Activated CD4-positive, CD25-positive, alpha-beta regulatory T cell treated with anti-CD3 and anti-CD28 coated beads, Interleukin-2, amount 50 U/mL, for 72 hours (primary cell): ENCODE data around the gene CLDN19.

Experiments
- DNase-seq: peaks from one replicate; pipeline ENCODE4 v3.0.0; 2021

CLDN19 gene

DNA sequence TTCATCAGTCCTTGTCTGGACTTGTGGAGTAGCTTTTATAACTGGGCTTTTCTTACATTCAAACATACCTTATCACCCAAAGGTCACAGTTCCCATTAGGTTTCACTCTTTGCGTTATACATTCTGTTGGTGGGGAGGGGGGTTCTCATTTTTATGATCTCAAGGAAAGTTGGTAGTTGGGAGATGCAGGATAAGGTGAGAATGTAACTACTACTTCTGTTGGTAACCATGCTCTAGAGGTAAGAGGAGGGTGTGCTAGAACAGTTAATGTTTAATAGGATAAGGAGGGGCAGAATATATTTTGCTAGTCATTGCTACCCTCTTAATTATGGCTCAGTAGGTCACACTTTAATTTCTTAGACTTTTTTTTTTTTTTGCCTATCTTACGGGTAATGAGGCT is 47.1 kb downstream of the CLDN19 start:
- no peak for DNase-seq

DNA sequence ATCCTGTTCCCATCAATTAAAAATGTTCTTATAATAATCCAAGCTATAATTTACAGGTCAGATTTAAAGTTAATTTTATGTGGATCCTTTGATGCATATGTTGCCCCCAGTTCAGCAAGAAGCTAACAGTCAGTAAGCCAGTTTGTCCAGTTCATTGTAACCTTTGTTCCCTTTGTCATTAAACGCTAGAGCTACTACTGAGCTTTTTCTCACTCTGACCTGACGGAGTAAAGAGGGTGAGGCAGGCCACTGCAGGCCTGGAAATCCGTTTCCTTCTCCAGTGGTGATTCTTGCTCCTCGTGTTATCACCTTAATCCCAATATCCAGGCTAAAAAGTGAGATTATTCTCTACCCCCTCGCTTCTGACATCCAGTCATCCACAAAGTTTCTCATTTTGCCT is 47.6 kb downstream of the CLDN19 start:
- no peak for DNase-seq

DNA sequence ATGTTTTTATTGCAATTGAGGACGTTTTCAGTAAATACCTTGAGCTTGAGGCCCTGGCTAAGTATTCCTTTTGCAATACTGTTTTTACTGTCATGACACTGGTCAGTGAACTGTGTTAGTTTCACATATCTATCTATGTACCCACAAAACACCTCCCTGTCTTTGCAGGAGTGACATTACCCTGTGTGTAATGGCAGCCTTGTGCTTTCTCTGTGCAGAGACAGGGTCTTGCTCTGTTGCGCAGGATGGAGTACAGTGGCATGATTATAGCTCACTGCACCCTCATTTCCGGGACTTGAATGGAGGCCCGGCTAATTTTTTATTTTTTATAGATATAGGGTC is 48.9 kb downstream of the CLDN19 start:
- DNase-seq, result no peak

DNA sequence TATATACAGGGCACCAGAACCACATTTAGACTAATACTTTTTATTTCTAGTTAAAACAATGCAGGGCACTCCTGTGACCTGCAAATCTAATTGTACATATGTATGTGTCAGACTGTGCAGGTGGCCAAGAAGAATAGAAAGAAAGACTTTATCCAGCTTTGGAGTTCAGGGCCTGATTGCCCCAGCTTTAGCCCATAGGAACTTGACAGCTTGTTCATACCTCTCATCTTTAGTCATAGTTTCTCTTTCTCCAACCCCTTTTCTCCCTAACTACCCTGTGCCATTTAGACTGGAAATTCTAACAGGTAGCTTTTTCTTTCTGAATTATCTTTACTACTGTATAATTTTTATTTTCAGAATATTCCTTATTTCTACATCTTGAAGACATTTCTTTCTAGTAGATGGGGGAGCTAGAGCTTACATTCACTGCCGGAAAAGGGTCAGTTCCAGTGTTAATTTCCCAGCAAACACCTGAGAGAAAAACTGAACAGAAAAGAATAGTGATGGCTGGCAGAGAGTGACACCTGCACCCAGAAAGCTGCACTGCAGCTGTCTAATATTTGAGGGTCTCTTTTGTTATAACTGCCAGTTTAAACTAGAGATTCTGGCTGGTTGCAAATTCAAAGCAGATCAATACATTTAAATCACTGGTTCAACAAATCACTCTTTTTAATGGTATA is 49.4 kb downstream of the CLDN19 start:
- DNase-seq, result no peak

DNA sequence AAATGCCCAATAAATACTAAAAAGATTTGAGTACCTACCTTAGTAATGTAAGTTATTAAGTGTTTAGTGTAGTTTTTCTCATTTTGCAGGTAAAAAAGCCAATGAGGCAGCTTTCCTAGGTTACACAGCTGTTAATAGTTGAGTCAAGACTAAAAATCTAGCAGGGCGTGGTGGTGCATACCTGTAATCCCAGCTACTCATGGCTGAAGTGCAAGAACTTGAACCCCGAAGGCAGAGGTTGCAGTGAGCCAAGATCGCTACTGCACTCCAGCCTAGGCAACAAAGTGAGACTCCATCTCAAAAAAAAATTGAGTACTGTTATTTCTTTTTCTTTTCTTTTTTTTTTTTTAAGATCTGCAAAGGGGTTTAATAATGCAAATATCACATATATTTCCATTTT is 50.1 kb downstream of the CLDN19 start:
- no peak for DNase-seq

DNA sequence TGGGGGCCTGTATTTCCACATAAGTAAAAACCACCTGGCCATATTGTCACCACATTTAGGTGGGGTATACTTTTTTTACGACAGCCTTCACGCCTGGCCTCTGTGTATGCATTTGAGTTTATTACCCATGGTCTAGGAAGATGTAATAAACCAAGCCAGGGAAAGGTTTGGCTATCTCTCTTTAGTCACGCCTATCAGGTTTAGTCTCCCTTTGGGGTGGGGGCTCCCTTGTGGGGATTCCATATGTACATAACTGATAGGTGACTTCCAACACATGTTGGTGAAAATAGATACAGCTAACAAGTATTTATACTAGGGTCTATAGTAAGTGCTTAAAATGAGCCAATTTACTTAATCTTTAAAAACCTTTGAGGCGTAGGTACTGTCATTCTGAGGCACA is 53.6 kb downstream of the CLDN19 start:
- no peak for DNase-seq

DNA sequence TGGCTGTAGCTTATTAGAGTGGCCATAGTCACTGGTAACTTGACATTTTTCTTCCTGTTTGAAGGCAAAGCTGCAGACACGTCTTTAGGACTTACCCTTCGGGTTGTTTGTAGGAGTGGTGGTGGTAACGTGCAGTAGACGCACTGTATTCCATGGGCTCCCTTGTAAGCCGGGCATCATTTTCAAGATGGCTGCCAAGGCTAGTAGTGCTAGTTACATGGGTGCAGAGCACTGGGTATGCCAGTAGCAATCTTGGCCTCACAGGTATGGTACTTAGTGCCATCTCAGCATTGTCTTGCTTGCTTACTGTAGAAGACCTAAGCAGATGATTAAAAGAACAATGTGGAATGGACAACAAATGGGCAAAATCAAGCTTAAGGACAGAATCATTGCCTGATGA is 55.9 kb downstream of the CLDN19 start:
- no peak for DNase-seq
